Activated naive CD8-positive, alpha-beta T cell (primary cell): Measurements from ENCODE around the gene NOL4.

Experiments
- H3K27ac Mint-ChIP-seq: one replicate; pipeline ENCODE4 v1.8.0; 2021; ENCODE audit warnings: mixed read lengths
- H3K27me3 Mint-ChIP-seq: one replicate; pipeline ENCODE4 v1.8.0; 2021; ENCODE audit warnings: mixed read lengths
- H3K36me3 Mint-ChIP-seq: one replicate; pipeline ENCODE4 v1.8.0; 2021; ENCODE audit warnings: mixed read lengths
- H3K4me1 Mint-ChIP-seq: one replicate; pipeline ENCODE4 v1.8.0; 2021; ENCODE audit warnings: low read depth, mixed read lengths
- H3K4me3 Mint-ChIP-seq: one replicate; pipeline ENCODE4 v1.8.0; 2021; ENCODE audit warnings: mild to moderate bottlenecking, mixed read lengths
- H3K9me3 Mint-ChIP-seq: one replicate; pipeline ENCODE4 v1.8.0; 2021; ENCODE audit warnings: low read depth, mixed read lengths

Gene NOL4

DNA sequence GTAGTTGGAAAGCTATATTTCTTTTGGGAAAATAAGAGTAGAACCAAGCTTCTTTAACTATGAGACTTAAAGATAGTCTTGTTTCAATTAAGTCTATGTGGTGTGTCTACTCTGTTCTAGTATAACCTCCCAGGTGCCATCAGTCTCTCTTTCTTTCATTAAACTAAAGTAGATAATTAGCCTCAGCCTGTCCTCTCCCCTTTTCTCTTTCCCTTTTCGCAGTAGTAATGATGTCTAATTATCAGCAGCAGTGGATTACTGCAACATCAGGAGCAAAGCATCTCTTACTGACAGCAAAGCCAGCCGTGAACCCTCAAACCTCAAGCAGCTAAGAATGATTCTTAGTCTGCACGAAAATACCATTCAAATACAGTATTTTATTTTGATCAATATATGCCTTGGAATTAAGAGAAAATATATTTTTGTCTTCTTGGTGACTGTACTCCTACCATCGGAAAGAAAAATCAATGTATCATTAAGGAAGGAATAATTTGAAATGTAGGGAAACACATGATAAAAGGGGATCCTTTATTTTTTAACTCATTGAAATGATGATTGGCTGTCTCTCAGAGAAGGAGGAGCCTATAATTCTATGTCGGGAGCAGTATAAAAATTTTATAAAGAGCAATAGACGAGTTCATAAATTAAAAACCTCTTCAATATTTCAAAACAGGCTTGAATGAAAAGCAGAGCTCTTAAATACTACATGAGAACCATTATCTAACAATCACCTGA is 4.5 kb downstream of the NOL4 start:
- H3K4me3 Mint-ChIP-seq, result no peak overlapping the region
- H3K27ac Mint-ChIP-seq, result no peak overlapping the region
- H3K9me3 Mint-ChIP-seq, result no peaks in the 10 kb centered on the region
- peaks cover 2% of the 10 kb centered on the region for H3K4me1 Mint-ChIP-seq
- H3K27me3 Mint-ChIP-seq, result peaks cover 26% of the 10 kb centered on the region
- H3K36me3 Mint-ChIP-seq, result no peaks in the 10 kb centered on the region

DNA sequence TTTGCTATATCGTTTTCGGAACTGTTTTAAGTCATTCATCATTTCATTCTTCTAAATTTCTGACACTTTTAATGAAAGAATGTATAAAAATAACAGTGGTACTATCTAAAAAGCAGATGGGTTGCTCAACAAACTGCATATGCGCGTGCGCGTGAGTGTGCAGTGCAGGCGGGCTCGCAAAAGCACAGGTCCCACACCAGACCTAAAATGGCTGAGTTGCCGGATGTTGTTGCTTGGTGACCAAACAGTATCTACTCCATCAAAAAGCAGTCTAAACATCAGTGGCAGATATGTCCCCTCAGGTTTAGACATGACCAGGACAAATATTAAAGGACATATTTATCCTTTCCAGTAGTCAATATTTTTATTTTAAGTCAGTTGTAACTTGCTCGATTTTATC is 5.1 kb downstream of the NOL4 start:
- H3K4me1 Mint-ChIP-seq, result peaks cover 2% of the 10 kb centered on the region
- H3K9me3 Mint-ChIP-seq, result no peaks in the 10 kb centered on the region
- no peaks in the 10 kb centered on the region for H3K36me3 Mint-ChIP-seq
- peaks cover 26% of the 10 kb centered on the region for H3K27me3 Mint-ChIP-seq
- no peak overlapping the region for H3K4me3 Mint-ChIP-seq
- H3K27ac Mint-ChIP-seq, result no peak overlapping the region

- Mint-ChIP-seq H3K27me3 (no peaks in the 10 kb centered on the region), H3K4me1 (no peaks in the 10 kb centered on the region), H3K9me3 (no peaks in the 10 kb centered on the region), H3K27ac (no peak overlapping the region), H3K4me3 (no peak overlapping the region), H3K36me3 (no peaks in the 10 kb centered on the region)
Measured at GRCh38 chr18:34212511-34212910, 12.2 kb downstream of the NOL4 start.

DNA sequence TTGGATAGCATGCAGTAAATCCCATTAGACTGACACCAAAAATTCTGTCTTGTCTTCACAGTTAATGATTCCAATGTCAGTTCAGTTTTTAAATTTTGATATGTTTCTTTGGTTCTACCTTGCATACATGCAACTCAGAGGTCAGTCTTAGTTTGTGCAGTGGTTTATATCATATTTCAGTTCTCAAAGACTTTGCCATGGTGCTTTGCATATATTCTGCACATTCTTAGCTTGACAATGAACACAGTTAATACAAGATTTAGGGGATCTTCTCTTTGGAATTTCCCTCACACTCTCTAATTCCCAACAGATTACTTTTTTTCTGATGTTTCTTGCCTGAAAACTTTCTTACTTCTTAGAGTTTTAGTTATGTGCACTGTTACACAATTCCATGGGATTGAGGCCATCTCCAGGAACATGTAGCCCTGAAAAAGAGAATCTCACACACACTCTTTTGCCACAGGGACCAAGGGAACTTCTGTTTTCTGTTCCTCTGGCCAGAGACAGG is 17.3 kb downstream of the NOL4 start:
- Mint-ChIP-seq H3K27me3 (no peaks in the 10 kb centered on the region), H3K27ac (no peak overlapping the region), H3K9me3 (no peaks in the 10 kb centered on the region), H3K36me3 (no peaks in the 10 kb centered on the region), H3K4me1 (no peaks in the 10 kb centered on the region), H3K4me3 (no peak overlapping the region)

DNA sequence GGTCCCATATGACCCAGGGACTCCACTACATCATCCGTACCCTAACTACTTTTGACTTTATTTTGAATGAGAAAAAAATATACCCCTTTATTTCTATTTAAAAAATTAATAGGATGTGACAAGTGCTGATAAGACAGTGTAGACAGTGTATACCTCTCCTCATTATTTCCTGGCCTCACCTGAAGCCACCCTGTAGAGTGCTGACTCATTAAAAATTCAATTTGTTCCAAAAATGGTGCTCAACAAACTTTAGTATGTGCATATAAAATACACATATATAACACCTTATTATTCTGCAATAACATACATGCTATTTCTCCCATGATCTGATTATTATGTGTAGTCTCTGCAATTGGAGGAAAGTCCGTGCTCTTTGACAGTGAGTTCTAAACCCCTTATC is 20.8 kb downstream of the NOL4 start:
- H3K4me1 Mint-ChIP-seq, result no peaks in the 10 kb centered on the region
- no peaks in the 10 kb centered on the region for H3K36me3 Mint-ChIP-seq
- no peaks in the 10 kb centered on the region for H3K27me3 Mint-ChIP-seq
- peaks cover 7% of the 10 kb centered on the region for H3K9me3 Mint-ChIP-seq
- no peak overlapping the region for H3K27ac Mint-ChIP-seq
- no peak overlapping the region for H3K4me3 Mint-ChIP-seq

GRCh38 chr18:34196256-34196655 is 28.5 kb downstream of the NOL4 start:
- no peaks in the 10 kb centered on the region for H3K4me1 Mint-ChIP-seq
- peaks cover 11% of the 10 kb centered on the region for H3K9me3 Mint-ChIP-seq
- no peak overlapping the region for H3K4me3 Mint-ChIP-seq
- no peaks in the 10 kb centered on the region for H3K36me3 Mint-ChIP-seq
- no peaks in the 10 kb centered on the region for H3K27me3 Mint-ChIP-seq
- no peak overlapping the region for H3K27ac Mint-ChIP-seq

DNA sequence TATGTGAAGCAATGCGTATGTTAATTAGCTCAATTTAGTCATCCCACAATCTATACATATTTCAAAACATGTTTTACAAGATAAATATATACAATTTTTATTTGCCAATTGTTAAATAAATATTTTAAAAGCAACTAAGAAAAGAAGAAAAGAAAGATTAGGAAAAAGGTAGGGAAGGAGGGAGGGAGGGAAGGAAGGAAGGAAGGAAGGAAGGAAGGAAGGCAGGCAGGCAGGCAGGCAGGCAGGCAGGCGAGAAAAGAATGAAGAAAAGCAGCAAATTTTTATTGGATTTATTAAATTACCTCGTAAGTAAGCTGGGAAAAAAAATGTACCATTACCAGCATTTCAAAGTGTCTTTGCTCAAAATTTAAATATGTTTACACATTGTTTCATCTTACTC is 30.5 kb downstream of the NOL4 start:
- Mint-ChIP-seq H3K4me1 (no peaks in the 10 kb centered on the region), H3K36me3 (no peaks in the 10 kb centered on the region), H3K27me3 (no peaks in the 10 kb centered on the region), H3K27ac (no peak overlapping the region), H3K9me3 (peaks cover 4% of the 10 kb centered on the region), H3K4me3 (no peak overlapping the region)

GRCh38 chr18:34189656-34190435 is 34.9 kb downstream of the NOL4 start:
- no peaks in the 10 kb centered on the region for H3K36me3 Mint-ChIP-seq
- H3K27me3 Mint-ChIP-seq, result no peaks in the 10 kb centered on the region
- peaks cover 16% of the 10 kb centered on the region for H3K9me3 Mint-ChIP-seq
- H3K4me3 Mint-ChIP-seq, result no peak overlapping the region
- H3K27ac Mint-ChIP-seq, result no peak overlapping the region
- H3K4me1 Mint-ChIP-seq, result no peaks in the 10 kb centered on the region
